Activated T-cell treated with anti-CD3 and anti-CD28 coated beads, Interleukin-2, amount 50 U/mL, for 72 hours (primary cell): ENCODE data around the gene LGI2. TPM values are rescaled to one million over a fixed set of nuclear protein-coding genes. Genes with fewer than 3 reads are reported as not detected.
"Not testable (repeated sequence)": the region's sequence is repeated elsewhere in the genome, so short reads cannot be mapped to it uniquely, and the experiment has no call there.

ENCODE experiments used
- ATAC-seq, 2 donors: fragments of 150-1000 bp; cut with Tn5 transposase; replicated peaks in 1 of 2; 2 replicates each; pipeline ENCODE4 v1.10.0; 2021; ENCODE audit warnings: moderate library complexity in 2 of 2, mild to moderate bottlenecking in 1 of 2
- DNase-seq, 2 donors: peaks; one replicate each; pipeline ENCODE4 v3.0.0; 2021 to 2022; ENCODE audit warnings: mixed read lengths in 1 of 2
- H3K27ac Mint-ChIP-seq: one replicate; pipeline ENCODE4 v1.8.0; 2022; ENCODE audit warnings: mild to moderate bottlenecking, moderate library complexity, mixed read lengths
- H3K27me3 Mint-ChIP-seq: one replicate; pipeline ENCODE4 v1.8.0; 2022; ENCODE audit warnings: low read depth, mixed read lengths
- H3K36me3 Mint-ChIP-seq, 2 donors: one replicate each; pipeline ENCODE4 v1.8.0; 2022; ENCODE audit warnings: mixed read lengths in 2 of 2, mild to moderate bottlenecking in 1 of 2; ENCODE audit not compliant: insufficient read depth in 2 of 2
- H3K4me1 Mint-ChIP-seq: one replicate; pipeline ENCODE4 v1.8.0; 2022; ENCODE audit warnings: low read depth, mixed read lengths
- H3K4me3 Mint-ChIP-seq, 2 donors: one replicate each; pipeline ENCODE4 v1.8.0; 2022; ENCODE audit warnings: mild to moderate bottlenecking in 2 of 2, mixed read lengths in 2 of 2, moderate library complexity in 2 of 2
- H3K9me3 Mint-ChIP-seq, 2 donors: one replicate each; pipeline ENCODE4 v1.8.0; 2022; ENCODE audit warnings: mixed read lengths in 2 of 2
- total RNA-seq, 2 donors: library from RNA; stranded (reverse); gene quantifications; one replicate each; pipeline ENCODE4 v1.2.3, GENCODE V29; 2022

Gene LGI2
- total RNA-seq, 2 donors from 2014 or later = not detected

DNA sequence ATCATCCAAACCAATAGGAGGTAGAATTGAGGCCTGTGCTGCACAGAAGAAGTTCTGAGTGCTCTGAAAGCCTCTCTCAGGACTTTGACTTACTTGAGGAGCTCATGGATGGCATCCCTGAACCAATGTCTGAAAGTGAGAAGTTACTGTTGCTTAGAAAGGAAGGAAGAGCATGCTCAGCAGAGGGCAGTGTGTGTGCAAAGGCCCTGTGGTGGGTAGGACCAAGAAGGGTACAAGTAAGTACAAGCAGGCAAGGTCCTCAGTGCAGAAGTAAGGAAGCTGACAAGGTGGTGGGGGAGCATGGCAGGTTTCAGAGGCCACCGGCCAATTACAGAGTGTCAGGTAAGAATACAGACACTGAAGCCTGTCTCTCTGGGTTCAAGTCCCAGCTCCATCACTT lies 31.4 kb upstream of the LGI2 start:
- Mint-ChIP-seq H3K36me3 (no peaks in the 10 kb centered on the region), H3K9me3 (peaks cover under 1 to 2% of the 10 kb centered on the region in 2 donors), H3K4me1 (no peaks in the 10 kb centered on the region), H3K4me3 (no peak overlapping the region), H3K27me3 (peaks cover 10% of the 10 kb centered on the region), H3K27ac (no peak overlapping the region)
- no peak for ATAC-seq
- DNase-seq = no peak

DNA sequence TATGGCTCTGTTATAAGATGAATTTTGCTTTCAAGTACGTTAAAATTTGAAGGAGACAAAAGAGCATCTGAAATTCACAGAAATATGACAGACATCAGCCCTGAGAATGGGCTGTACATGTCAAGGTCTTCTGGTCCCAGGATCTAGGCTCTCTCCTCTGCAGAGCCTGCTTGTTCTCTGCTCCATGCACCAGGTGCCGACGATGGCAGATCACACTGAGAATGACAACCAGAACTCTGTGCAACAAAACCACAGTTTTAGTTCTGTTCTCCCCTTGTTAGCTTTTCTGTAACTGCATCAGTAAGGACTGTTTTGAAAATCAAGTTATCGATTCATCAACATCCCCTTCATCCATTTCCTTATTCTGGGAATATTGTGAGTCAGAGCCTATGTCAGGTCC lies 30.9 kb upstream of the LGI2 start:
- Mint-ChIP-seq H3K36me3 (no peaks in the 10 kb centered on the region), H3K4me1 (no peaks in the 10 kb centered on the region), H3K4me3 (no peak overlapping the region), H3K27ac (no peak overlapping the region), H3K9me3 (peaks cover 0 to 2% of the 10 kb centered on the region in 2 donors), H3K27me3 (peaks cover 10% of the 10 kb centered on the region)
- DNase-seq (no peak), ATAC-seq (no peak)

- ATAC-seq (no peak), DNase-seq (no peak)
- Mint-ChIP-seq H3K36me3 (no peaks in the 10 kb centered on the region), H3K4me1 (no peaks in the 10 kb centered on the region), H3K4me3 (no peak overlapping the region), H3K27me3 (peaks cover 10% of the 10 kb centered on the region), H3K27ac (no peak overlapping the region), H3K9me3 (peaks cover 0 to 2% of the 10 kb centered on the region in 2 donors)
Observed at GRCh38 chr4:25060963-25061340, 30.2 kb upstream of the LGI2 start.

DNA sequence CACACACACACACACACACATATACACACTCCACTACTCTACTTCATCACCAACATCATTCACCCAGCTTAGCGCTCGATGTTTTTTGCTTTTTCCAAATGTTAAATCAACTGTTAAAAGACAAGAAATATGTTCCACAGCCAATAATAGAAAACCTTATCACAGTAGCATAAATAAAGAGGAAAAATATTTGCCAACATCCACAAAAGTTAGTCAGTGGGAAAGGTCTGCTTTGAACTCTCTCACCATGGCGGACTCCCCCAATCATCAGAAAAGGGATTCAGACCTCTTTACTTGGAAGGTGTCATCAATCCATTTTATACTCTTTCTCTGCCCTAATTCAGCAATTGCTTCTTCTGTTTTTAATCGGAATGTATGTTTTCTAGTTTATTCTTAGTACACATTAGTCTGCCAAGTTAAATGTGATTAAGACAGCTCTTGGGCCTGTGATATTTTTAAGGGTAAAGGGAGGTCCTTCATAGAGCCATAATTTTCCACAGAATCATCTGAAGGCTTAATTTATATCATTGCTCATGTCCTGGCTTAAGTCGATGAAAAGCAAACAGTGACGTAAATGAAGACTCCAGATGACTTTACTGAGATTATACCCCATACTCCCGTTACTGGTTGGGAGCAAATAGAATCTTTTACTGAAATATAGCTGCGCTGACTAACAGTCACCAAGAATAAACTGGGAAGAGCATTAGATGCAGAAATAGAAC lies 29.7 kb upstream of the LGI2 start:
- ATAC-seq (no peak), DNase-seq (no peak)
- Mint-ChIP-seq H3K36me3 (no peaks in the 10 kb centered on the region), H3K27me3 (peaks cover 10% of the 10 kb centered on the region), H3K4me1 (no peaks in the 10 kb centered on the region), H3K27ac (no peak overlapping the region), H3K4me3 (no peak overlapping the region), H3K9me3 (peaks cover 0 to 2% of the 10 kb centered on the region in 2 donors)

- Mint-ChIP-seq H3K4me3 (no peak overlapping the region), H3K36me3 (no peaks in the 10 kb centered on the region), H3K27me3 (peaks cover 10% of the 10 kb centered on the region), H3K4me1 (no peaks in the 10 kb centered on the region), H3K27ac (no peak overlapping the region), H3K9me3 (peaks cover 0 to 2% of the 10 kb centered on the region in 2 donors)
- ATAC-seq (no peak), DNase-seq (no peak)
Observed at GRCh38 chr4:25059791-25060190, 29.0 kb upstream of the LGI2 start.

- ATAC-seq (no peak), DNase-seq (no peak)
- H3K36me3 Mint-ChIP-seq = no peaks in the 10 kb centered on the region
- peaks cover 0 to 2% of the 10 kb centered on the region in 2 donors for H3K9me3 Mint-ChIP-seq
- H3K27ac Mint-ChIP-seq = no peak overlapping the region
- H3K4me1 Mint-ChIP-seq = peaks cover 6% of the 10 kb centered on the region
- peaks cover 10% of the 10 kb centered on the region for H3K27me3 Mint-ChIP-seq
- no peak overlapping the region for H3K4me3 Mint-ChIP-seq
Observed at GRCh38 chr4:25058796-25059195, 28.1 kb upstream of the LGI2 start.

- H3K9me3 Mint-ChIP-seq = peaks cover 0 to 2% of the 10 kb centered on the region in 2 donors
- DNase-seq (no peak), ATAC-seq (no peak)
- H3K27me3 Mint-ChIP-seq = peaks cover 10% of the 10 kb centered on the region
- H3K36me3 Mint-ChIP-seq = no peaks in the 10 kb centered on the region
- H3K4me3 Mint-ChIP-seq = no peak overlapping the region
- peaks cover 6% of the 10 kb centered on the region for H3K4me1 Mint-ChIP-seq
- no peak overlapping the region for H3K27ac Mint-ChIP-seq
Observed at GRCh38 chr4:25057299-25057698, 26.6 kb upstream of the LGI2 start.

- not testable (repeated sequence) for H3K9me3 Mint-ChIP-seq, H3K27ac Mint-ChIP-seq, H3K36me3 Mint-ChIP-seq, DNase-seq, H3K4me3 Mint-ChIP-seq, H3K4me1 Mint-ChIP-seq, H3K27me3 Mint-ChIP-seq, ATAC-seq
Observed at GRCh38 chr4:25052037-25052436, 21.3 kb upstream of the LGI2 start.

- Mint-ChIP-seq H3K9me3 (no peaks in the 10 kb centered on the region), H3K27ac (no peak overlapping the region), H3K27me3 (no peaks in the 10 kb centered on the region), H3K4me1 (peaks cover 6% of the 10 kb centered on the region), H3K4me3 (no peak overlapping the region), H3K36me3 (no peaks in the 10 kb centered on the region)
- DNase-seq = no peak
- ATAC-seq = no peak
Observed at GRCh38 chr4:25051534-25051933, 20.8 kb upstream of the LGI2 start.

DNA sequence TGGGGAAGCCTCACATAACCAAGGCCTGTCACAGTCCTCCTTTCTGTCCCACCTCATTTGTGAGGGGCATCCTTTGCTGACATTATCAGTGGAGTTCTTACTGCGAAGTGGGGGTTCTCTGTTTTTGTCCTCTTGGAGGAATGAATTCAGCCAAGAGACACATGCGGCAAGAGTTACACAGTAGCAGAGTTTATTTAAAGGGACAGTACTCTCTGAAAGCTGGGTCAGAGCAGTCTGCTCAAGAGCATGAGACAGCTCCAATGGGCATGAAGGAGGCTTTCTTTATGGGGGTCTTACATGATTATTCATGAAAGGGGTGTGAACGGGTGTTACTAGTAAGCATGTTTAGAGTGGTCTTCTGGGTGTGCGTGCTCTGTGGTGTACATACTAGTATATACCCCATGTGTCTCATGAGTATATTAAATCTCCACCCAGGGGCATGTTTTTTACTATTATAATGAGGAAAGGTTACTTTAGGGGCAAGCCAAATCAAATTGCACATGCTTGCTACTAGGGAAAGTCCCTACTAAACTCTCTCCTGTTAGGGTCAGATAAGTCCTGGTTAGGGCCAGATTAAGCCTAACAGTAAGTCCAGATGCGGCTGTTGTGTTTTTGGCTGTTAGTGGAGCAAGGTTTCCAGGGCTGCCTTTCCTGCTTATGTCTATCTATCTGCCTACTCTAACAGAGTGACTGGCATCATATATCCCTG lies 19.8 kb upstream of the LGI2 start:
- H3K4me1 Mint-ChIP-seq = peaks cover 6% of the 10 kb centered on the region
- ATAC-seq (no peak), DNase-seq (no peak)
- H3K27me3 Mint-ChIP-seq = no peaks in the 10 kb centered on the region
- no peak overlapping the region for H3K4me3 Mint-ChIP-seq
- no peak overlapping the region for H3K27ac Mint-ChIP-seq
- H3K36me3 Mint-ChIP-seq = no peaks in the 10 kb centered on the region
- H3K9me3 Mint-ChIP-seq = no peaks in the 10 kb centered on the region

DNA sequence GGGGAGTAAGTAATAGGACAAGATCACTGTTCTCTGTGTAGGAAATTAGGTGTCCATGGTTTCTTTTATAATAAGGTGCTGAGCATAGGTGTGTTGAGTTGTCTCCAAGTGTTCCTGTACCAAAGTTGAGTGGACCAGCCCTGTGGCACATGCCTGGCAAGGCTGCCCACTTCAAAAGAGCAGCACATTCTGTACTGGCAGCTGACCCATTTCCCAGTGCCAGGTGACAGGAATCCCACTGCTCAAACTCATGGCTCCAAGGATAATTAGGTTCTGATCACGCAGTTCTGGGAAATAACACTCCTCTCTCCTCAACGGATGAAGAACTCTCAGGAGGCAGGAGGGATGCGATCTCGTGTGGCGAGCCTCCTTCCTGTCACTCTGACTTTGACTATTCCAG lies 12.8 kb upstream of the LGI2 start:
- Mint-ChIP-seq H3K27me3 (peaks cover 16% of the 10 kb centered on the region), H3K4me3 (no peak overlapping the region), H3K9me3 (no peaks in the 10 kb centered on the region), H3K36me3 (no peaks in the 10 kb centered on the region), H3K27ac (no peak overlapping the region), H3K4me1 (no peaks in the 10 kb centered on the region)
- DNase-seq (no peak), ATAC-seq (no peak)

DNA sequence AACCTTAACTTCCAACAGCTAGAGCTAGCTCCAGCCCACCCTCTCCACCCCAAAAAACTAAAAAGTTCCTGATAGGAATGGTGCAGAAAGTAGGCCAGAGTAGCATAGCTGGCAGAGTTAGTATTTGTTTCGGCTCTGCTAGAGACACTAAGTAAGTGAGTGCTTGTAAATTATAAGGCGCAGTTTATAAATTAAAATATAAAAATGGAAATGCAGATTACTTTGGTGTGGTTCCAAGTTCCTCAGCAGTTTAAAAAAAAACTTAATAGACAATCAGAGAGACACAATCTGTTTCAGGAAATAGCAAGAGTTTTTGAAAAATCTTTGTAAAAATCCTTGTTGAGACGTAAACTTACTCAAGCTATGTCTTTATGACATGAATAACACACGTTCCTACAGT lies 2.8 kb upstream of the LGI2 start:
- Mint-ChIP-seq H3K4me1 (peaks cover 5% of the 10 kb centered on the region), H3K27ac (no peak overlapping the region), H3K27me3 (peaks cover 53% of the 10 kb centered on the region), H3K4me3 (no peak overlapping the region), H3K9me3 (peaks cover 4 to 12% of the 10 kb centered on the region in 2 donors), H3K36me3 (peaks cover 0 to 7% of the 10 kb centered on the region in 2 donors)
- DNase-seq = no peak
- ATAC-seq = no peak

GRCh38 chr4:25032126-25032525 lies 1.4 kb upstream of the LGI2 start:
- peaks cover 0 to 7% of the 10 kb centered on the region in 2 donors for H3K36me3 Mint-ChIP-seq
- H3K4me1 Mint-ChIP-seq = peaks cover 5% of the 10 kb centered on the region
- ATAC-seq (no peak), DNase-seq (no peak)
- no peak overlapping the region for H3K4me3 Mint-ChIP-seq
- no peak overlapping the region for H3K27ac Mint-ChIP-seq
- H3K9me3 Mint-ChIP-seq = peaks cover 4 to 12% of the 10 kb centered on the region in 2 donors
- peaks cover 58% of the 10 kb centered on the region for H3K27me3 Mint-ChIP-seq
